ENCODE data around the gene ELFN2. TPM values are rescaled to one million over a fixed set of nuclear protein-coding genes. Genes with fewer than 3 reads are reported as not detected.

The ELFN2 gene
- total RNA-seq, 4 donors from 2014 or later, result 0.30 to 0.76 TPM; not detected in 2

DNA sequence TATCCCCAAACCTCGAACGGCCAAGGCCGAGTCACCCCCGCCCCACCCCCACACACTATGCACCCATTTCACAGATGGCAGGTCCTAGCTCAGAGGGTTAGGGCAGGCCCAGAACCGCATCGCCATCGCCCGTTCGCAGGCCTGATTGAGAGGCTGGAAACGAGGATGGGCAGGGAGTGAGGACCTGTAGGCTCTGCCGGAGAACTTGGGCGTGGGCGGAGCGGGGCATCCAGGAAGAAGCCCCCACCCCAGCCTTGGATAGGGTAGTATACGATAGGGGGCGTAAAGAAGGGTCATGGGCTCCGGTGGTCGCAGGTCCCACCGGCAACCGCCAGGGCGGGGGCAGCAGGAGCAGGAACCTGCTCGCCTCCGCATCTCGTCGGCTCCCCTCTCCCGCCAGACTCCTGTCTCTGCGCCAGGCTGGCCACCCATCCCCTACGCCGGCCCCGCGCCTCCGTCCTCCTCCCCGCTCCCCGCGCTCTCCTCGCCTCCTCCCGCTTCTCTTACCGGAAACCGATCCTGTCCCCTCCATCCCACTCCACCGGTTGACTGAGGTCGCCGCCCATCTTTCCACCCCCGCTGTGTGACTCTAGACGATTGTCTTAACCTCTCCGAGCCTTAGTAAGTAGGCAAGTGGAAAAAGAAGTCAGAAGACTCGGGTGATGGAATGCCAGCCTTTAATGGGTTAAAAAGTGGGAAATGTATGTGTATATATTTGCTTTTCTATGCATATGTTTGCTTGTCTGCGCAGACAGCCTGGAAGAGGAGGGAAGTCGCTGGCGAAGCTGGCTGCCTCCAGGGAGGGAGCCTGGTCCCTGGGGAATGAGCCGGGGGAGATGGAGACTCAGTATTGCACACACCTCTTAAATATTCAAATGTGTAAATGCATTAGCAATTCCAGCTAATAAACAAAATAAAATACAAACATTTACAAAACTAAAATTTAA, 92.1 kb downstream of the ELFN2 start:
- no peak overlapping the region for H3K27ac ChIP-seq
- intact Hi-C loops (cut with DNase I; ENCODE audit: low total_unique reads), result no loop called here
- no peaks in the 10 kb centered on the region for H3K36me3 ChIP-seq
- H3K4me3 ChIP-seq, result no peak overlapping the region
- DNase-seq, result no peak
- H3K4me1 ChIP-seq, result no peaks in the 10 kb centered on the region
- no peaks in the 10 kb centered on the region for H3K9me3 ChIP-seq
- H3K27me3 ChIP-seq, result peaks cover 6 to 41% of the 10 kb centered on the region in 2 donors
- TF ChIP-seq CTCF (IDR thresholded peaks at IDR 0.05) (no peak), POLR2A (IDR thresholded peaks at IDR 0.05) (no peak)

GRCh38 chr22:37334461-37334858, 92.8 kb downstream of the ELFN2 start:
- Histone ChIP-seq H3K27ac (no peak overlapping the region), H3K9me3 (no peaks in the 10 kb centered on the region), H3K4me3 (no peak overlapping the region), H3K36me3 (no peaks in the 10 kb centered on the region), H3K27me3 (peaks cover 6 to 41% of the 10 kb centered on the region in 2 donors), H3K4me1 (no peaks in the 10 kb centered on the region)
- TF ChIP-seq POLR2A (IDR thresholded peaks at IDR 0.05) (no peak), CTCF (IDR thresholded peaks at IDR 0.05) (no peak)
- intact Hi-C loops (cut with DNase I; ENCODE audit: low total_unique reads), result no loop called here
- no peak for DNase-seq

DNA sequence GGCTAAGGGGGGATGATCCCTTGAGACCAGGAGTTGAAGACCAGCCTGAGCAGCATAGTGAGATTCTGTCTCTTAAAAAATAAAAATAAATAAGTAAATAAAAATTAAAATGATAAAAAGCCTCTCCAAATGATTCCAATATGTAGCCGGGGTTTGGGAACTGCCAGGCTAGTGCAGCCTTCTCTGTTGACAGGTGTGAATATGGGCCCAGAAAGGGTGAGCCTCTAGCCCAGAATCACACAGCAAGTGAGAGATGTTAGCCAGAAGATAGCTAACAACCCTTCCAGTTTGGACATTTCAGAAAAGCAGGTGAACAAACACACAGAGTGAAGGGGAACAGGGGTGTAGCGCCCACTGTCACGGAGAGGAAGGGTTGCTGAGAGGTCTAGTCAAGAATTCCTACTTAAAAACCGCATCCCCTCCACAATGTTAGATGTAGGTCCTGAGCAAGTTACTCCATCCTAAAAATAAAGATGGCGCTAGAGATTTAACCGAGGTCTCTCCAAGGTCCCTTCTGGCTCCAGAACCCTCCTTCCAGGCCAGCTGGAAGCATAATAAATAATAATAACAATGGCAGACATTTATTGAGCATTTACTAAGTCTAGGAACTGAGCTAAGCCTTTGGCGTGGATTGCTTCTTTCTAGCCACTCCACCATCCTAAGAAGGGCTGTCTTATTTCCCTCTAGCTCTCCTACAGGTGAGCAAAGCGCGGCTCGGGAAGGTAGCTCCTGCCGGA, 93.4 kb downstream of the ELFN2 start:
- Histone ChIP-seq H3K27ac (no peak overlapping the region), H3K4me1 (no peaks in the 10 kb centered on the region), H3K9me3 (no peaks in the 10 kb centered on the region), H3K36me3 (no peaks in the 10 kb centered on the region), H3K27me3 (peaks cover 6 to 41% of the 10 kb centered on the region in 2 donors), H3K4me3 (no peak overlapping the region)
- DNase-seq, result no peak
- no peak for TF ChIP-seq CTCF (IDR thresholded peaks at IDR 0.05)
- TF ChIP-seq POLR2A (IDR thresholded peaks at IDR 0.05), result no peak
- intact Hi-C loops (cut with DNase I; ENCODE audit: low total_unique reads), result no loop called here

DNA sequence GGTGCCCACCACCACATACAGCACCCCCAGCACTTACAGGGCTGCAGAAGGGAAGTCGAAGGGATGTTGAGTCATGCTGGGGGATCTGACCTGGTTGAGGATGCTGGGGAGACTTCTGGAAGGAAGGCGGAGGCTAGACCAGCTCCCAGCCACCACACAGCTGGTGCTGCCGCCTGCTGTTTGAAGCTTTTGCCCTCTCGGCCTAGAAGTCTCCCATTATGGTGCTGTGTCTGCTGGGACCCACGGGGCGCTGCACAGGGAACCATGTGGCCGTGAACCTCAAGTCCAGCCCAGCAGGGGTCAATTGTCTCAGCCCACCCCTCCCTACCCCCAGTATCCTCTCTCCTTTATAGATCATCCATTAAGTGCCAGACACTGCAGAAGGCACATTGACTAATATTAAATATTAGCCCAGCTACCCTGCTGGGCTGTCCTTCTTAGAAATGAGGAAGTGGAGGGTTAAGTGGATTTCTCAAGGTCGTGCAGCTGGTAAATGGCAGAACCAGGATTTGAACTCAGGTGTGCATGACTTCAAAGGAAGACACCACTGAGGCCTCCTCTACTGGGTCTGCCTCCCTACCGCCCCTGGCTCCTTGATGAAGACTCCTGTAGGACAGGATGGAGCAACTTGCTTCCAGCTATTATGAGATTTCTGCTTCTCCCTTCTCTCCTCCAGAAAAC, 95.3 kb downstream of the ELFN2 start:
- Histone ChIP-seq H3K4me3 (no peak overlapping the region), H3K27ac (no peak overlapping the region), H3K27me3 (peaks cover 6 to 41% of the 10 kb centered on the region in 2 donors), H3K4me1 (no peaks in the 10 kb centered on the region), H3K9me3 (no peaks in the 10 kb centered on the region), H3K36me3 (no peaks in the 10 kb centered on the region)
- DNase-seq, result no peak
- TF ChIP-seq CTCF (IDR thresholded peaks at IDR 0.05), result no peak
- intact Hi-C loops (cut with DNase I; ENCODE audit: low total_unique reads), result no loop called here
